ENCODE data around the gene N4BP2L2.
"Not testable (repeated sequence)": the region's sequence is repeated elsewhere in the genome, so short reads cannot be mapped to it uniquely, and the experiment has no call there.

N4BP2L2 gene

DNA sequence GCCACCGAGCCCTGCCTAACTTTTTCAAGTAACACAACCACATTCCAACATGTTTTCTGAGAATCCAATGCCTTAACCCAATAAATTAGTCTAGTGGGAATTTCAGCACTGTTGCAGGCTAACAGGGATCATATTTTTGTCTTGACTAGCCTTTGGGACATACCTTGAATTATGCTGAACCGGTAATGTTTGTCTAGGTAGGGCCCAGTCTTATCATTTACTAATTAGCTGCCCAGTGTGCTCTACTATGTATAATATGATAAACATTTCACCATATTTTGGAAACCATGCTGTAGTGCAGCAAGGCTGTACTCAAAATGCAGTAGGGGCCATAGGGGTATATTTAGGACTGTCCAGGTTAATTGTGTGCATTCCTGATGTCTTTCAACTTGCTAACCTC is 44.4 kb upstream of the N4BP2L2 start:
- DNase-seq (ENCODE audit: extremely low spot score): no peak
- TF ChIP-seq, protein P1, sequence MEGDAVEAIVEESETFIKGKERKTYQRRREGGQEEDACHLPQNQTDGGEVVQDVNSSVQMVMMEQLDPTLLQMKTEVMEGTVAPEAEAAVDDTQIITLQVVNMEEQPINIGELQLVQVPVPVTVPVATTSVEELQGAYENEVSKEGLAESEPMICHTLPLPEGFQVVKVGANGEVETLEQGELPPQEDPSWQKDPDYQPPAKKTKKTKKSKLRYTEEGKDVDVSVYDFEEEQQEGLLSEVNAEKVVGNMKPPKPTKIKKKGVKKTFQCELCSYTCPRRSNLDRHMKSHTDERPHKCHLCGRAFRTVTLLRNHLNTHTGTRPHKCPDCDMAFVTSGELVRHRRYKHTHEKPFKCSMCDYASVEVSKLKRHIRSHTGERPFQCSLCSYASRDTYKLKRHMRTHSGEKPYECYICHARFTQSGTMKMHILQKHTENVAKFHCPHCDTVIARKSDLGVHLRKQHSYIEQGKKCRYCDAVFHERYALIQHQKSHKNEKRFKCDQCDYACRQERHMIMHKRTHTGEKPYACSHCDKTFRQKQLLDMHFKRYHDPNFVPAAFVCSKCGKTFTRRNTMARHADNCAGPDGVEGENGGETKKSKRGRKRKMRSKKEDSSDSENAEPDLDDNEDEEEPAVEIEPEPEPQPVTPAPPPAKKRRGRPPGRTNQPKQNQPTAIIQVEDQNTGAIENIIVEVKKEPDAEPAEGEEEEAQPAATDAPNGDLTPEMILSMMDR (IDR thresholded peaks at IDR 0.05; ENCODE audit: control extremely low read depth, extremely low read depth, low read depth, missing control alignments): no peak
- ChIA-PET CTCF (interaction anchor here (1.1 to 6.0 kb wide), 4 partner anchors 14 to 581 kb away, joined by 3 to 53 read pairs (median 4); no protein-coding TSS in a partner anchor), POLR2A (no interaction called here)

DNA sequence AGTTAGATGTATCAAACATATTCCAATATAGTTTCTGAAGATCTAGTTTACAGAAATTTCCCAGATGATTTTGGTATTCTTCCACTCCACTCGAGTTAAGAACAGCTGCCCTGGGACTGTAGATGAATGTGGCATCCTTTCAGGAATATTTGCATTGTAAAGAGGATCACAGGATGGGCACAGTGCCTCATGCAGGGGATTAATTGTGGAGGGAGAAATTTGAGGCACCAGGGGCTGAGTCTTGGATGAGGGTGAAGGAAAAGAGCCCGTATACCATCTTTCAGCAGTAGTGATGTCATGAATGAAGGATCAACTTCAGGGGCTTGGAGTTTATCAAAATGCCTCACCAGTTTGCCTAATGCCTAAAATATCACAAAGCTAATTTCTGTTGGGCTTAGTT is 43.7 kb upstream of the N4BP2L2 start:
- CTCF ChIA-PET: interaction anchor here (0.8 to 6.0 kb wide), 17 partner anchors 13 to 672 kb away, joined by 3 to 53 read pairs (median 5); no protein-coding TSS in a partner anchor
- POLR2A ChIA-PET: no interaction called here

DNA sequence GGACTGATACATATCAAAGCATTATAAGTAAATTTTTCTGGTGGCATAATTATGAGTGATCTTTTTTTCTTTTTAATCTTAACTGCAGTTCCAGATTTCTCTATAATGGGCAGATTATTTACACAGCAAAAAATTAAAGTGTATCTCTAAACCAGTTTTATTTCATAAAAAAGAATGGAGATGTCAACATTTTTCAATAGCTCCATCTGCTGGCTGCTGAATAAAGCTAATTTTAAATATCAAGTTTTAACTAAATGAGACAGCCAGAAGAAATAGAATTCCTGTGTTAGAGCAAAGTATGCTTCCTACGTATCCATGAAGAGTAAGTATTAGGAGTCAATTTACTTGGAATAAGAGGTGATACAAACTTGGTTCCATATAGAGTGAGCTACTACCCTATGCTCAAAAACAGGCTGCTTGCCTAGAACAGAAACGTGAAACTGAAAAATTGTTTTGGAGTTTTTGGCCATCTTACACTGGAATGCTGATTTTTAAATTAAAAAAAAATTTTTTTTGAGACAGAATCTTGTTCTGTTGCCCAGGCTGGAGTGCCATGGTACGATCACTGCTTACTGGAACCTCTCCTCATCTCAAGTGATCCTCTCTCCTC is 42.7 kb upstream of the N4BP2L2 start:
- POLR2A ChIA-PET: no interaction called here
- peak; percentile 29 for DNase-seq (ENCODE audit: extremely low spot score)
- TF ChIP-seq, protein P1 (IDR thresholded peaks at IDR 0.05; ENCODE audit: control extremely low read depth, extremely low read depth, low read depth, missing control alignments): peak; percentile 37
- CTCF ChIA-PET: interaction anchor here (0.8 to 6.0 kb wide), 38 partner anchors 9 to 671 kb away, joined by 3 to 53 read pairs (median 4); partner anchors contain the start of genes BRCA2 and ZAR1L

More for the DNA sequence above, 43.7 kb upstream of the N4BP2L2 start:
- DNase-seq (ENCODE audit: extremely low spot score): no peak
- TF ChIP-seq, protein P1 (IDR thresholded peaks at IDR 0.05; ENCODE audit: control extremely low read depth, extremely low read depth, low read depth, missing control alignments): no peak

DNA sequence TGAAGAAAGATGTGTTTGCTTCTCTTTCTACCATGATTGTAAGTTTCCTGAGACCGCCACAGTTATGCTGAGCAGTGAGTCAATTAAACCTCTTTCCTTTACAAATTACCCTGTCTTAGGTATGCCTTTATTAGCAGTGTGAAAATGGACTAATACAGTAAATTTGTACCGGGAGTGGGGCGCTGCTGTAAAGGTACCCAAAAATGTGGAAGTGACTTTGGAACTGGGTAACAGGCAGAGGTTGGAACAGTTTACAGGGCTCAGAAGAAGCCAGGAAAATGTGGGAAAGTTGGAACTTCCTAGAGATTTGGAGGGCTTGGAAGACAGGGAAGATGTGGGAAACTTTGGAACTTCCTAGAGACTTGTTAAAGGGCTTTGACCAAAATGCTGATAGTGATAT is 38.4 kb upstream of the N4BP2L2 start:
- CTCF ChIA-PET: no interaction called here
- POLR2A ChIA-PET: no interaction called here
- TF ChIP-seq, protein P1 (IDR thresholded peaks at IDR 0.05; ENCODE audit: control extremely low read depth, extremely low read depth, low read depth, missing control alignments): no peak
- no peak for DNase-seq (ENCODE audit: extremely low spot score)

DNA sequence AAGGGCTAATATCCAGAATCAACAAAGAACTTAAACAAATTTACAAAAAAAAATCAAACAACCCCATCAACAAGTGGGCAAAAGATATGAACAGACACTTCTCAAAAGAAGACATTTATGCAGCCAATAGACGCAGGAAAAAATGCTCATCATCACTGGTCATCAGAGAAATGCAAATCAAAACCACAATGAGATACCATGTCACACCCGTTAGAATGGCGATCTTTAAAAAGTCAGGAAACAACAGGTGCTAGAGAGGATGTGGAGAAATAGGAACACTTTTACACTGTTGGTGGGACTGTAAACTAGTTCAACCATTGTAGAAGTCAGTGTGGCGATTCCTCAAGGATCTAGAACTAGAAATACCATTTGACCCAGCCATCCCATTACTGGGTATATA is 37.1 kb upstream of the N4BP2L2 start:
- DNase-seq (ENCODE audit: extremely low spot score); CTCF ChIA-PET; POLR2A ChIA-PET: not testable (repeated sequence)

DNA sequence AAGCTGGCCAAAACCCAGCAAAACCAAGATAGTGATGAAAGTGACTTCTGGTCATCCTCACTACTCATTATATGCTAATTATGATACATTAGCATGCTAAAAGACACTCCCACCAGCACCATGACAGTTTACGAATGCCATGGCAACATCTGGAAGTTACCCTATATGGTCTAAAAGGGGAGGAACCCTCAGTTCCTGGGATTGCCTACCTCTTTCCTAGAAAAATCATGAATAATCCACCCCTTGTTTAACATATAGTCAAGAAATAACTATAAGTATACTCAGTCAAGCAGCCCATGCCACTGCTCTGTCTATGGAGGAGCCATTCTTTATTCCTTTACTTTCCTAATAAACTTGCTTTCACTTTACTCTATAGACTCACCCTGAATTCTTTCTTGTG is 22.2 kb upstream of the N4BP2L2 start:
- DNase-seq (ENCODE audit: extremely low spot score); POLR2A ChIA-PET: not testable (repeated sequence)
- CTCF ChIA-PET: interaction anchor here (1.1 to 1.4 kb wide), 2 partner anchors 10 to 14 kb away, joined by 3 to 7 read pairs; no protein-coding TSS in a partner anchor

DNA sequence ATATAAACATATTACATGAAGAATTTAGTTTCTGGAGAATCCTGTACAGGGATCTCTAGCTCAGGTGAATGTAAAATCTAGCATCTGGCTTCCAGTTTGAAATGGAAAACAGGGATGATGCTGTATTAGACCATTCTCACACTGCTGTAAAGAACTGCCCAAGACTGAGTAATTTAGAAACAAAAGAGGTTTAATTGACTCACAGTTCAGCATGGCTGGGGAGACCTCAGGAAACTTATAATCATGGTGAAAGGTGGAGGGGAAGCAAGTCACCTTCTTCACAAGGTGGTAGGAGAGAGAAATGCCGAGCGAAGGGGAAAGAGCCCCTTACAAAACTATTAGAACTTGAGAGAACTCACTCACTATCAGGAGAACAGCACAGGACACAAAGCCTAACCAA is 17.0 kb upstream of the N4BP2L2 start:
- ChIA-PET POLR2A (no interaction called here), CTCF (interaction anchor here (1.4 to 2.6 kb wide), 2 partner anchors 10 to 24 kb away, joined by 3 to 7 read pairs; no protein-coding TSS in a partner anchor)
- TF ChIP-seq, protein P1 (IDR thresholded peaks at IDR 0.05; ENCODE audit: control extremely low read depth, extremely low read depth, low read depth, missing control alignments): no peak
- no peak for DNase-seq (ENCODE audit: extremely low spot score)
